ENCODE results near the gene SLC22A1. TPM values are rescaled to one million over a fixed set of nuclear protein-coding genes. Genes with fewer than 3 reads are reported as not detected.

The SLC22A1 gene
- total RNA-seq, 1 experiment from 2014 or later: 1.2 TPM

DNA sequence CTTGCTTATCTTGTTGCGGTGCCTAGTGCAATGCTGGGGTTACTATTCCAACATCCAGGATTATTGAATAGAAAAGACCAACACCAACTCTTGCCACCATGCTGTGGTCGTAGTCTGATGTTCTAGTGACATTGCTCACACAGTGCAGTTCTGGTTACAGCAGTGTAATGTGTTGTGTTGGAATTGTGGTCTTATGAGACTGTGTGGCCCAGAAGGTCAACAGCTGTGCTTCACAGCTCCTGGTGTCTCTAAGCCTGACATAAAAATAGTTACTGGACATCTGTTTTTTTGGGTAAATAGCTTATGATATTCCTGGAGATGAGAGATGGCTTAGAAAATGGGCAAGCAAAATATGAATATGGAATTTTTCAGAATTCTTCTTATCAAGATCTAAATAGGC is 79.4 kb downstream of the SLC22A1 start:
- no peak for TF ChIP-seq HMGA2 (CRISPR knock-in tag; IDR thresholded peaks at IDR 0.05)
- TF ChIP-seq, protein P1, sequence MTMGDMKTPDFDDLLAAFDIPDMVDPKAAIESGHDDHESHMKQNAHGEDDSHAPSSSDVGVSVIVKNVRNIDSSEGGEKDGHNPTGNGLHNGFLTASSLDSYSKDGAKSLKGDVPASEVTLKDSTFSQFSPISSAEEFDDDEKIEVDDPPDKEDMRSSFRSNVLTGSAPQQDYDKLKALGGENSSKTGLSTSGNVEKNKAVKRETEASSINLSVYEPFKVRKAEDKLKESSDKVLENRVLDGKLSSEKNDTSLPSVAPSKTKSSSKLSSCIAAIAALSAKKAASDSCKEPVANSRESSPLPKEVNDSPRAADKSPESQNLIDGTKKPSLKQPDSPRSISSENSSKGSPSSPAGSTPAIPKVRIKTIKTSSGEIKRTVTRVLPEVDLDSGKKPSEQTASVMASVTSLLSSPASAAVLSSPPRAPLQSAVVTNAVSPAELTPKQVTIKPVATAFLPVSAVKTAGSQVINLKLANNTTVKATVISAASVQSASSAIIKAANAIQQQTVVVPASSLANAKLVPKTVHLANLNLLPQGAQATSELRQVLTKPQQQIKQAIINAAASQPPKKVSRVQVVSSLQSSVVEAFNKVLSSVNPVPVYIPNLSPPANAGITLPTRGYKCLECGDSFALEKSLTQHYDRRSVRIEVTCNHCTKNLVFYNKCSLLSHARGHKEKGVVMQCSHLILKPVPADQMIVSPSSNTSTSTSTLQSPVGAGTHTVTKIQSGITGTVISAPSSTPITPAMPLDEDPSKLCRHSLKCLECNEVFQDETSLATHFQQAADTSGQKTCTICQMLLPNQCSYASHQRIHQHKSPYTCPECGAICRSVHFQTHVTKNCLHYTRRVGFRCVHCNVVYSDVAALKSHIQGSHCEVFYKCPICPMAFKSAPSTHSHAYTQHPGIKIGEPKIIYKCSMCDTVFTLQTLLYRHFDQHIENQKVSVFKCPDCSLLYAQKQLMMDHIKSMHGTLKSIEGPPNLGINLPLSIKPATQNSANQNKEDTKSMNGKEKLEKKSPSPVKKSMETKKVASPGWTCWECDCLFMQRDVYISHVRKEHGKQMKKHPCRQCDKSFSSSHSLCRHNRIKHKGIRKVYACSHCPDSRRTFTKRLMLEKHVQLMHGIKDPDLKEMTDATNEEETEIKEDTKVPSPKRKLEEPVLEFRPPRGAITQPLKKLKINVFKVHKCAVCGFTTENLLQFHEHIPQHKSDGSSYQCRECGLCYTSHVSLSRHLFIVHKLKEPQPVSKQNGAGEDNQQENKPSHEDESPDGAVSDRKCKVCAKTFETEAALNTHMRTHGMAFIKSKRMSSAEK (CRISPR knock-in tag; IDR thresholded peaks at IDR 0.05; ENCODE audit: borderline replicate concordance): no peak
- TF ChIP-seq, protein P2, sequence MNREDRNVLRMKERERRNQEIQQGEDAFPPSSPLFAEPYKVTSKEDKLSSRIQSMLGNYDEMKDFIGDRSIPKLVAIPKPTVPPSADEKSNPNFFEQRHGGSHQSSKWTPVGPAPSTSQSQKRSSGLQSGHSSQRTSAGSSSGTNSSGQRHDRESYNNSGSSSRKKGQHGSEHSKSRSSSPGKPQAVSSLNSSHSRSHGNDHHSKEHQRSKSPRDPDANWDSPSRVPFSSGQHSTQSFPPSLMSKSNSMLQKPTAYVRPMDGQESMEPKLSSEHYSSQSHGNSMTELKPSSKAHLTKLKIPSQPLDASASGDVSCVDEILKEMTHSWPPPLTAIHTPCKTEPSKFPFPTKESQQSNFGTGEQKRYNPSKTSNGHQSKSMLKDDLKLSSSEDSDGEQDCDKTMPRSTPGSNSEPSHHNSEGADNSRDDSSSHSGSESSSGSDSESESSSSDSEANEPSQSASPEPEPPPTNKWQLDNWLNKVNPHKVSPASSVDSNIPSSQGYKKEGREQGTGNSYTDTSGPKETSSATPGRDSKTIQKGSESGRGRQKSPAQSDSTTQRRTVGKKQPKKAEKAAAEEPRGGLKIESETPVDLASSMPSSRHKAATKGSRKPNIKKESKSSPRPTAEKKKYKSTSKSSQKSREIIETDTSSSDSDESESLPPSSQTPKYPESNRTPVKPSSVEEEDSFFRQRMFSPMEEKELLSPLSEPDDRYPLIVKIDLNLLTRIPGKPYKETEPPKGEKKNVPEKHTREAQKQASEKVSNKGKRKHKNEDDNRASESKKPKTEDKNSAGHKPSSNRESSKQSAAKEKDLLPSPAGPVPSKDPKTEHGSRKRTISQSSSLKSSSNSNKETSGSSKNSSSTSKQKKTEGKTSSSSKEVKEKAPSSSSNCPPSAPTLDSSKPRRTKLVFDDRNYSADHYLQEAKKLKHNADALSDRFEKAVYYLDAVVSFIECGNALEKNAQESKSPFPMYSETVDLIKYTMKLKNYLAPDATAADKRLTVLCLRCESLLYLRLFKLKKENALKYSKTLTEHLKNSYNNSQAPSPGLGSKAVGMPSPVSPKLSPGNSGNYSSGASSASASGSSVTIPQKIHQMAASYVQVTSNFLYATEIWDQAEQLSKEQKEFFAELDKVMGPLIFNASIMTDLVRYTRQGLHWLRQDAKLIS (CRISPR knock-in tag; IDR thresholded peaks at IDR 0.05; ENCODE audit: borderline replicate concordance): no peak
- TF ChIP-seq ELF4 (CRISPR knock-in tag; IDR thresholded peaks at IDR 0.05; ENCODE audit: low read depth): no peak
- no peak for TF ChIP-seq TEAD1 (CRISPR knock-in tag; IDR thresholded peaks at IDR 0.05)
- TF ChIP-seq, protein P3, sequence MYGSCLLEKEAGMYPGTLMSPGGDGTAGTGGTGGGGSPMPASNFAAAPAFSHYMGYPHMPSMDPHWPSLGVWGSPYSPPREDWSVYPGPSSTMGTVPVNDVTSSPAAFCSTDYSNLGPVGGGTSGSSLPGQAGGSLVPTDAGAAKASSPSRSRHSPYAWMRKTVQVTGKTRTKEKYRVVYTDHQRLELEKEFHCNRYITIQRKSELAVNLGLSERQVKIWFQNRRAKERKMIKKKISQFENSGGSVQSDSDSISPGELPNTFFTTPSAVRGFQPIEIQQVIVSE (CRISPR knock-in tag; IDR thresholded peaks at IDR 0.05; ENCODE audit: borderline replicate concordance): no peak
- TF ChIP-seq IRF2 (CRISPR knock-in tag; IDR thresholded peaks at IDR 0.05; ENCODE audit: borderline replicate concordance, low read depth): no peak
- no peak for TF ChIP-seq NR2C2 (CRISPR knock-in tag; IDR thresholded peaks at IDR 0.05)
- TF ChIP-seq, protein P4, sequence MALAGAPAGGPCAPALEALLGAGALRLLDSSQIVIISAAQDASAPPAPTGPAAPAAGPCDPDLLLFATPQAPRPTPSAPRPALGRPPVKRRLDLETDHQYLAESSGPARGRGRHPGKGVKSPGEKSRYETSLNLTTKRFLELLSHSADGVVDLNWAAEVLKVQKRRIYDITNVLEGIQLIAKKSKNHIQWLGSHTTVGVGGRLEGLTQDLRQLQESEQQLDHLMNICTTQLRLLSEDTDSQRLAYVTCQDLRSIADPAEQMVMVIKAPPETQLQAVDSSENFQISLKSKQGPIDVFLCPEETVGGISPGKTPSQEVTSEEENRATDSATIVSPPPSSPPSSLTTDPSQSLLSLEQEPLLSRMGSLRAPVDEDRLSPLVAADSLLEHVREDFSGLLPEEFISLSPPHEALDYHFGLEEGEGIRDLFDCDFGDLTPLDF (CRISPR knock-in tag; IDR thresholded peaks at IDR 0.05): no peak
- no peak for TF ChIP-seq SMAD4 (CRISPR knock-in tag; IDR thresholded peaks at IDR 0.05)
- TF ChIP-seq, protein P5, sequence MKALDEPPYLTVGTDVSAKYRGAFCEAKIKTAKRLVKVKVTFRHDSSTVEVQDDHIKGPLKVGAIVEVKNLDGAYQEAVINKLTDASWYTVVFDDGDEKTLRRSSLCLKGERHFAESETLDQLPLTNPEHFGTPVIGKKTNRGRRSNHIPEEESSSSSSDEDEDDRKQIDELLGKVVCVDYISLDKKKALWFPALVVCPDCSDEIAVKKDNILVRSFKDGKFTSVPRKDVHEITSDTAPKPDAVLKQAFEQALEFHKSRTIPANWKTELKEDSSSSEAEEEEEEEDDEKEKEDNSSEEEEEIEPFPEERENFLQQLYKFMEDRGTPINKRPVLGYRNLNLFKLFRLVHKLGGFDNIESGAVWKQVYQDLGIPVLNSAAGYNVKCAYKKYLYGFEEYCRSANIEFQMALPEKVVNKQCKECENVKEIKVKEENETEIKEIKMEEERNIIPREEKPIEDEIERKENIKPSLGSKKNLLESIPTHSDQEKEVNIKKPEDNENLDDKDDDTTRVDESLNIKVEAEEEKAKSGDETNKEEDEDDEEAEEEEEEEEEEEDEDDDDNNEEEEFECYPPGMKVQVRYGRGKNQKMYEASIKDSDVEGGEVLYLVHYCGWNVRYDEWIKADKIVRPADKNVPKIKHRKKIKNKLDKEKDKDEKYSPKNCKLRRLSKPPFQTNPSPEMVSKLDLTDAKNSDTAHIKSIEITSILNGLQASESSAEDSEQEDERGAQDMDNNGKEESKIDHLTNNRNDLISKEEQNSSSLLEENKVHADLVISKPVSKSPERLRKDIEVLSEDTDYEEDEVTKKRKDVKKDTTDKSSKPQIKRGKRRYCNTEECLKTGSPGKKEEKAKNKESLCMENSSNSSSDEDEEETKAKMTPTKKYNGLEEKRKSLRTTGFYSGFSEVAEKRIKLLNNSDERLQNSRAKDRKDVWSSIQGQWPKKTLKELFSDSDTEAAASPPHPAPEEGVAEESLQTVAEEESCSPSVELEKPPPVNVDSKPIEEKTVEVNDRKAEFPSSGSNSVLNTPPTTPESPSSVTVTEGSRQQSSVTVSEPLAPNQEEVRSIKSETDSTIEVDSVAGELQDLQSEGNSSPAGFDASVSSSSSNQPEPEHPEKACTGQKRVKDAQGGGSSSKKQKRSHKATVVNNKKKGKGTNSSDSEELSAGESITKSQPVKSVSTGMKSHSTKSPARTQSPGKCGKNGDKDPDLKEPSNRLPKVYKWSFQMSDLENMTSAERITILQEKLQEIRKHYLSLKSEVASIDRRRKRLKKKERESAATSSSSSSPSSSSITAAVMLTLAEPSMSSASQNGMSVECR (CRISPR knock-in tag; IDR thresholded peaks at IDR 0.05; ENCODE audit: borderline replicate concordance): no peak
- ChIA-PET POLR2A (no interaction called here), CTCF (interaction anchor here (1.1 kb wide), 1 partner anchor 254 kb away, joined by 3 read pairs; no protein-coding TSS in a partner anchor)
- no peak overlapping the region for H3K4me3 Mint-ChIP-seq
- ATAC-seq (no peak), DNase-seq (ENCODE audit: low spot score) (no peak)
- peaks cover 4% of the 10 kb centered on the region for H3K9me3 Mint-ChIP-seq
- H3K27me3 Mint-ChIP-seq (ENCODE audit: low read depth): no peaks in the 10 kb centered on the region
- peaks cover 3% of the 10 kb centered on the region for H3K36me3 Mint-ChIP-seq
- no peak overlapping the region for H3K27ac Mint-ChIP-seq
- H3K4me1 Mint-ChIP-seq: no peaks in the 10 kb centered on the region
